Kidney (tissue), 14 donors: Measurements from ENCODE around the gene GJD2. TPM values are rescaled to one million over a fixed set of nuclear protein-coding genes. Genes with fewer than 3 reads are reported as not detected.

ENCODE experiments used
- DNase-seq, 5 donors: peaks; one replicate each; pipeline ENCODE4 v3.0.0-alpha.2; 2013 to 2020
- FAIRE-seq: peaks from 2 replicates; lab custom pipeline; 2012; peaks lifted over from hg19 to GRCh38; lab: Jason Lieb, UNC
- H3K27ac ChIP-seq, 2 donors: one replicate each; pipeline ENCODE4 v1.7.0; 2013; ENCODE audit warnings: low read depth in 2 of 2, low read length in 2 of 2, inconsistent platforms in 1 of 2
- H3K27me3 ChIP-seq: one replicate; pipeline ENCODE4 v1.7.1; 2013; ENCODE audit warnings: low read length, inconsistent platforms; ENCODE audit not compliant: control insufficient read depth, insufficient read depth
- H3K36me3 ChIP-seq, 3 donors: one replicate each; pipeline versions ENCODE4 v1.7.0 to v1.7.1; 2013; ENCODE audit warnings: low read length in 3 of 3, control low read depth in 1 of 3, inconsistent platforms in 1 of 3; ENCODE audit not compliant: insufficient read depth in 3 of 3, control insufficient read depth in 2 of 3
- H3K4me1 ChIP-seq, 3 donors: one replicate each; pipeline versions ENCODE4 v1.7.0 to v1.7.1; 2013; ENCODE audit warnings: low read length in 3 of 3, inconsistent platforms in 1 of 3, low read depth in 1 of 3; ENCODE audit not compliant: control insufficient read depth in 2 of 3, insufficient read depth in 2 of 3
- H3K4me3 ChIP-seq, 3 donors: one replicate each; pipeline versions ENCODE4 v1.7.0 to v1.8.1; 2013; ENCODE audit warnings: low read length in 3 of 3, control low read depth in 1 of 3, inconsistent platforms in 1 of 3
- H3K9ac ChIP-seq, 3 donors: one replicate each; pipeline versions ENCODE4 v1.7.0 to v1.7.1; 2013; ENCODE audit warnings: low read length in 3 of 3, control low read depth in 1 of 3, inconsistent platforms in 1 of 3
- H3K9me3 ChIP-seq, 3 donors: one replicate each; pipeline versions ENCODE4 v1.7.0 to v1.7.1; 2013; ENCODE audit warnings: low read length in 3 of 3, control low read depth in 1 of 3, inconsistent platforms in 1 of 3; ENCODE audit not compliant: control insufficient read depth in 2 of 3, insufficient read depth in 1 of 3
- intact Hi-C: fragments of 100-400 bp; cut with DNase I; formaldehyde crosslinking; loops from one replicate; pipeline ENCODE4 v1.11.1; 2022
- polyA plus RNA-seq: library from polyadenylated mRNA; stranded (reverse); fragments of 350-450 nt; fragmentation: Illumina TruSeq; extraction: RNeasy Lipid Tissue Mini Kit (QIAGEN cat#74804); gene quantifications from one replicate; pipeline ENCODE4 v1.2.3, GENCODE V29; 2014; ENCODE audit warnings: low read depth, low replicate concordance; ENCODE audit not compliant: insufficient read depth
- total RNA-seq: library from RNA; stranded (reverse); fragmentation: NEBNext Ultra II Directional; extraction: Animal tissue kit (Norgen Biotek cat#: 25700); gene quantifications from one replicate; pipeline ENCODE4 v1.2.1, GENCODE V29; 2021
- TF ChIP-seq, protein P1 (sequence below): IDR thresholded peaks from 3 replicates; pipeline ENCODE4 v1.5.1; 2012; ENCODE audit warnings: mild to moderate bottlenecking, moderate library complexity, borderline replicate concordance; ENCODE audit not compliant: insufficient read depth; ENCODE audit errors: extremely low read depth
- donor health status: control.
- donor health status: control.
- donor health status: control.
- donor health status: control.
- donor health status: control.
- donor health status: DM: yes; HTN: yes; CAD: no.
- donor health status: Normal renal cell carcinoma (clear cell type).

The GJD2 gene
- total and polyA plus RNA-seq, 2 donors from 2014 or later, result 0.26 TPM; not detected in 1

GRCh38 chr15:34793071-34793470 lies 38.3 kb upstream of the GJD2 start:
- H3K4me1 ChIP-seq, result no peaks in the 10 kb centered on the region
- H3K9ac ChIP-seq, result no peak overlapping the region
- DNase-seq (no peak), FAIRE-seq (no peak)
- peaks cover 6% of the 10 kb centered on the region for H3K27me3 ChIP-seq
- TF ChIP-seq, protein P1, sequence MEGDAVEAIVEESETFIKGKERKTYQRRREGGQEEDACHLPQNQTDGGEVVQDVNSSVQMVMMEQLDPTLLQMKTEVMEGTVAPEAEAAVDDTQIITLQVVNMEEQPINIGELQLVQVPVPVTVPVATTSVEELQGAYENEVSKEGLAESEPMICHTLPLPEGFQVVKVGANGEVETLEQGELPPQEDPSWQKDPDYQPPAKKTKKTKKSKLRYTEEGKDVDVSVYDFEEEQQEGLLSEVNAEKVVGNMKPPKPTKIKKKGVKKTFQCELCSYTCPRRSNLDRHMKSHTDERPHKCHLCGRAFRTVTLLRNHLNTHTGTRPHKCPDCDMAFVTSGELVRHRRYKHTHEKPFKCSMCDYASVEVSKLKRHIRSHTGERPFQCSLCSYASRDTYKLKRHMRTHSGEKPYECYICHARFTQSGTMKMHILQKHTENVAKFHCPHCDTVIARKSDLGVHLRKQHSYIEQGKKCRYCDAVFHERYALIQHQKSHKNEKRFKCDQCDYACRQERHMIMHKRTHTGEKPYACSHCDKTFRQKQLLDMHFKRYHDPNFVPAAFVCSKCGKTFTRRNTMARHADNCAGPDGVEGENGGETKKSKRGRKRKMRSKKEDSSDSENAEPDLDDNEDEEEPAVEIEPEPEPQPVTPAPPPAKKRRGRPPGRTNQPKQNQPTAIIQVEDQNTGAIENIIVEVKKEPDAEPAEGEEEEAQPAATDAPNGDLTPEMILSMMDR, result no peak
- intact Hi-C loops, result no loop called here
- H3K9me3 ChIP-seq, result no peaks in the 10 kb centered on the region
- no peak overlapping the region for H3K4me3 ChIP-seq
- H3K27ac ChIP-seq, result no peak overlapping the region
- H3K36me3 ChIP-seq, result no peaks in the 10 kb centered on the region

DNA sequence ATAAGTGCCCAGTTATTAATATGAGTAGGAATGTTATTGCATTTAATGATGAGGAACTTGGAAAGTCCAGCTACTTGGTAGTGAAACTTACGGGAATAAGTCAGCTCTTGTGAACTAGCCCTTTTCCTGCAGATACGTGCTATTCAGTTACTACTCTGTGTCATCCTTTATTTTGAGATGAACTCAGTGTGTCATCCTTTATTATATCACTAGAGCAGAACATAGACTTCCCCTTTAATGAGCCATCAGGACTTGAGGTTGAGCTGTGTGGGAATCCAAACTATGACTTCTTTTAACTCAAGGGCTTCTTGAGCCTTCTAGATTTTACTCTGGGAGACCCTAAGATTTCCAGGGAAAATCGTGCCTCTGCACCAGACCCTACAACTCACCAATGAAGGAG lies 36.9 kb upstream of the GJD2 start:
- no peaks in the 10 kb centered on the region for H3K4me1 ChIP-seq
- TF ChIP-seq, protein P1, result no peak
- intact Hi-C loops, result no loop called here
- no peak for DNase-seq
- no peaks in the 10 kb centered on the region for H3K9me3 ChIP-seq
- no peak overlapping the region for H3K27ac ChIP-seq
- H3K4me3 ChIP-seq, result no peak overlapping the region
- H3K36me3 ChIP-seq, result no peaks in the 10 kb centered on the region
- peaks cover 6% of the 10 kb centered on the region for H3K27me3 ChIP-seq
- no peak for FAIRE-seq
- no peak overlapping the region for H3K9ac ChIP-seq

- no peak for DNase-seq
- no peaks in the 10 kb centered on the region for H3K36me3 ChIP-seq
- no peaks in the 10 kb centered on the region for H3K9me3 ChIP-seq
- peaks cover 6% of the 10 kb centered on the region for H3K27me3 ChIP-seq
- no peaks in the 10 kb centered on the region for H3K4me1 ChIP-seq
- no peak for FAIRE-seq
- TF ChIP-seq, protein P1, result no peak
- H3K27ac ChIP-seq, result no peak overlapping the region
- no peak overlapping the region for H3K9ac ChIP-seq
- intact Hi-C loops, result no loop called here
- no peak overlapping the region for H3K4me3 ChIP-seq
Measured at GRCh38 chr15:34790121-34790520, 35.3 kb upstream of the GJD2 start.

- Histone ChIP-seq H3K27ac (no peak overlapping the region), H3K4me1 (no peaks in the 10 kb centered on the region), H3K36me3 (no peaks in the 10 kb centered on the region), H3K4me3 (no peak overlapping the region), H3K27me3 (peaks cover 5% of the 10 kb centered on the region), H3K9ac (no peak overlapping the region), H3K9me3 (no peaks in the 10 kb centered on the region)
- FAIRE-seq (no peak), DNase-seq (no peak)
- TF ChIP-seq, protein P1, result no peak
- intact Hi-C loops, result no loop called here
Measured at GRCh38 chr15:34789326-34789725, 34.5 kb upstream of the GJD2 start.
